Heart right ventricle (tissue), 16 donors: ENCODE data around the gene EIF4E3. TPM values are rescaled to one million over a fixed set of nuclear protein-coding genes. Genes with fewer than 3 reads are reported as not detected.

Experiments
- ATAC-seq, 8 donors: fragments of 200-7000 bp; cut with Tn5 transposase; one replicate each; pipeline ENCODE4 v1.9.1; 2020; ENCODE audit warnings: mild to moderate bottlenecking in 8 of 8, moderate library complexity in 8 of 8, moderate number of reproducible peaks in 1 of 8
- DNase-seq, 2 donors: peaks; one replicate each; pipeline ENCODE4 v3.0.0-alpha.2; 2020
- H3K27ac ChIP-seq, 10 donors: fragments of 200-600 bp; sonication (generic) in 2 of 10; one replicate each; pipeline versions ENCODE4 v1.5.0 to v1.8.0; 2020 to 2022; ENCODE audit warnings: mild to moderate bottlenecking in 3 of 10
- H3K27me3 ChIP-seq, 7 donors: fragments of 200-600 bp; one replicate each; pipeline ENCODE4 v1.8.0; 2021 to 2022; ENCODE audit warnings: mild to moderate bottlenecking in 2 of 7
- H3K36me3 ChIP-seq, 9 donors: fragments of 200-600 bp; sonication (generic) in 1 of 9; one replicate each; pipeline versions ENCODE4 v1.5.0 to v1.8.0; 2020 to 2022; ENCODE audit warnings: mild to moderate bottlenecking in 2 of 9
- H3K4me1 ChIP-seq, 9 donors: fragments of 200-600 bp; sonication (generic) in 1 of 9; one replicate each; pipeline versions ENCODE4 v1.5.0 to v1.8.0; 2020 to 2022; ENCODE audit warnings: mild to moderate bottlenecking in 4 of 9
- H3K4me3 ChIP-seq, 10 donors: fragments of 200-600 bp; sonication (generic) in 2 of 10; one replicate each; pipeline versions ENCODE4 v1.5.0 to v1.8.0; 2020 to 2022; ENCODE audit warnings: mild to moderate bottlenecking in 7 of 10, moderate library complexity in 2 of 10
- H3K9me3 ChIP-seq, 11 donors: fragments of 200-600 bp in 10 of 11; sonication (generic) in 2 of 11; one replicate each; pipeline versions ENCODE4 v1.5.0 to v1.8.0; 2013 to 2022; ENCODE audit warnings: mild to moderate bottlenecking in 2 of 11, control low read depth in 1 of 11, moderate library complexity in 1 of 11
- WGBS, 2 donors: extraction: QIAGEN DNeasy Blood & Tissue Kit; methylation state at CpG; one replicate each; pipeline ENCODE4 v1.1.7; 2013; ENCODE audit warnings: inconsistent platforms in 1 of 2; 5-methylcytosine and 5-hydroxymethylcytosine counted together
- intact Hi-C, 10 donors: fragments of 100-400 bp; cut with DNase I; formaldehyde crosslinking; loops; one replicate each; pipeline versions ENCODE4 v1.11.1 to v1.14.2; 2022
- polyA plus RNA-seq, 2 donors: library from polyadenylated mRNA; stranded (reverse); fragments of 200-250 nt; gene quantifications; one replicate each; pipeline ENCODE4 v1.2.3, GENCODE V29; 2013
- total RNA-seq, 10 donors: library from RNA; stranded (reverse); fragmentation: NEBNext Ultra II Directional in 3 of 10; extraction: Animal tissue kit (Norgen Biotek cat#: 25700) in 3 of 10; gene quantifications; one replicate each; pipeline versions ENCODE4 v1.2.1 to v1.2.4, GENCODE V29; 2021 to 2023
- TF ChIP-seq, protein P1 (sequence below), 9 donors: fragments of 200-600 bp; sonication (generic) in 2 of 9; IDR thresholded peaks; one replicate each; pipeline versions ENCODE4 v1.5.0 to v1.8.0; 2021 to 2022; ENCODE audit warnings: antibody characterized with exemption in 9 of 9, mild to moderate bottlenecking in 5 of 9, moderate library complexity in 1 of 9
- donor health status: Arrhythmogenic right ventricular cardiomyopathy.
- donor health status: ischemic (EF 13 %, LVEDD 7.1; RV severe dilation, severe dysfunction).
- donor health status: healthy with polysubstance abuse.
- donor health status: DM: no; HTN: yes; CAD: no.
- donor health status: DM: no; HTN: no; CAD: no.
- donor health status: ischemic (EF 25% LVEDD 6.9; RV normal size, moderate dysfunction).
- donor health status: ischemic (EF 25% LVEDD 5.7; RV mildly dilated, moderate dysfunction).
- donor health status: healthy.
- donor health status: DM: yes; HTN: yes; CAD: no.
- donor health status: Ischemic cardiomyopathy.
- donor health status: ischemic (EF 35%, LVEDD 5.7; RV mildly dilated, moderate dysfunction).
- donor health status: nonischemic (EF 11% LVEDD 7.7; RV severe dilation, severe dysfunction).
- donor health status: DM: yes; HTN: yes; CAD: no.
- donor health status: PGD.
- donor health status: ischemic (EF 29% LVEDD 5.4; RV normal size, mild dysfunction).
- donor health status: nonischemic (EF 23%, LVEDD 6.1; RV moderate dilation, normal function).

EIF4E3 gene
- total and polyA plus RNA-seq, 12 donors: 12.9 to 58.1 (median 52.5) TPM

DNA sequence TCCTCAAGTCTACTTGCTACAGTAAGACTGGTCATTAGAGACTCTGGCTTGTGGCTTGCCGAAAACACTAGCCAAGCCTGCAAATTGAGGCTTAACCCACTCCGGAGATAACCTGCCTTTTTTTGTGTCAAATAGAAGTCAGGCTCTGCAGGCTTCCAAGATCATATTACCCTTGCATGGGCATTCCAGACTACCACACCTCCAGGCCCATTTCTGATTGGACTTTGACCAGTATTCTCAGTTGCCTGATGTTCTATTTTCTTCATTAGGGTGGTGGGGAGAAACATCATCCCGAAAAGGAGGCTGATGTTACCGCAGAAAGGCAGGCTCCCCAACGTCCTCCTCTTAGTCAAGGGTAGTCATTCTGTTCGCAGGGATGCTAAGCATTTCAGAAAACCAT is 73.6 kb downstream of the EIF4E3 start:
- H3K27ac ChIP-seq: no peak overlapping the region
- intact Hi-C loops: loop anchor here in 8 of 10 donors (1.0 to 10.0 kb wide), 9 partner anchors 937 to 1587 kb away; no protein-coding TSS in a partner anchor

GRCh38 chr3:71650372-71650771 is 74.8 kb downstream of the EIF4E3 start:
- no peaks in the 10 kb centered on the region for H3K36me3 ChIP-seq
- intact Hi-C loops: loop anchor here in 6 of 10 donors (5.0 to 10.0 kb wide), 6 partner anchors 936 to 1586 kb away; no protein-coding TSS in a partner anchor
- H3K4me3 ChIP-seq: no peak overlapping the region
- H3K27me3 ChIP-seq: no peaks in the 10 kb centered on the region
- TF ChIP-seq, protein P1, sequence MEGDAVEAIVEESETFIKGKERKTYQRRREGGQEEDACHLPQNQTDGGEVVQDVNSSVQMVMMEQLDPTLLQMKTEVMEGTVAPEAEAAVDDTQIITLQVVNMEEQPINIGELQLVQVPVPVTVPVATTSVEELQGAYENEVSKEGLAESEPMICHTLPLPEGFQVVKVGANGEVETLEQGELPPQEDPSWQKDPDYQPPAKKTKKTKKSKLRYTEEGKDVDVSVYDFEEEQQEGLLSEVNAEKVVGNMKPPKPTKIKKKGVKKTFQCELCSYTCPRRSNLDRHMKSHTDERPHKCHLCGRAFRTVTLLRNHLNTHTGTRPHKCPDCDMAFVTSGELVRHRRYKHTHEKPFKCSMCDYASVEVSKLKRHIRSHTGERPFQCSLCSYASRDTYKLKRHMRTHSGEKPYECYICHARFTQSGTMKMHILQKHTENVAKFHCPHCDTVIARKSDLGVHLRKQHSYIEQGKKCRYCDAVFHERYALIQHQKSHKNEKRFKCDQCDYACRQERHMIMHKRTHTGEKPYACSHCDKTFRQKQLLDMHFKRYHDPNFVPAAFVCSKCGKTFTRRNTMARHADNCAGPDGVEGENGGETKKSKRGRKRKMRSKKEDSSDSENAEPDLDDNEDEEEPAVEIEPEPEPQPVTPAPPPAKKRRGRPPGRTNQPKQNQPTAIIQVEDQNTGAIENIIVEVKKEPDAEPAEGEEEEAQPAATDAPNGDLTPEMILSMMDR (IDR thresholded peaks at IDR 0.05): no peak
- ATAC-seq (no peak), DNase-seq (no peak)
- H3K4me1 ChIP-seq: peaks cover 0 to 10% (median 0%) of the 10 kb centered on the region in 9 donors
- H3K9me3 ChIP-seq: no peaks in the 10 kb centered on the region
- no peak overlapping the region for H3K27ac ChIP-seq
- WGBS, 2 donors: 86 to 90% methylated on average over 5 of the region's 5 CpGs

More for the DNA sequence above, 73.6 kb downstream of the EIF4E3 start:
- WGBS, 2 donors: 88 to 94% methylated on average over 6 of the region's 6 CpGs
- H3K36me3 ChIP-seq: no peaks in the 10 kb centered on the region
- DNase-seq (no peak), ATAC-seq (no peak)
- no peaks in the 10 kb centered on the region for H3K9me3 ChIP-seq
- H3K27me3 ChIP-seq: no peaks in the 10 kb centered on the region
- H3K4me3 ChIP-seq: no peak overlapping the region
- TF ChIP-seq, protein P1 (IDR thresholded peaks at IDR 0.05): no peak
- H3K4me1 ChIP-seq: peaks cover 0 to 10% (median 0%) of the 10 kb centered on the region in 9 donors

- intact Hi-C loops: loop anchor here in 6 of 10 donors (5.0 to 10.0 kb wide), 6 partner anchors 935 to 1585 kb away; no protein-coding TSS in a partner anchor
- no peak for DNase-seq
- Histone ChIP-seq H3K27ac (no peak overlapping the region), H3K4me1 (peaks cover 0 to 10% (median 0%) of the 10 kb centered on the region in 9 donors), H3K36me3 (no peaks in the 10 kb centered on the region), H3K4me3 (no peak overlapping the region), H3K27me3 (no peaks in the 10 kb centered on the region), H3K9me3 (no peaks in the 10 kb centered on the region)
- 80 to 98% methylated on average over 6 of the region's 6 CpGs for WGBS, 2 donors
- ATAC-seq: no peak
- TF ChIP-seq, protein P1 (IDR thresholded peaks at IDR 0.05): no peak
Measured at GRCh38 chr3:71649757-71650156, 75.4 kb downstream of the EIF4E3 start.

GRCh38 chr3:71647751-71648150 is 77.5 kb downstream of the EIF4E3 start:
- Histone ChIP-seq H3K9me3 (no peaks in the 10 kb centered on the region), H3K4me3 (no peak overlapping the region), H3K4me1 (peaks cover 0 to 10% (median 0%) of the 10 kb centered on the region in 9 donors), H3K36me3 (no peaks in the 10 kb centered on the region), H3K27ac (no peak overlapping the region), H3K27me3 (no peaks in the 10 kb centered on the region)
- no peak for ATAC-seq
- intact Hi-C loops: no loop called here
- WGBS, 2 donors: 64 to 67% methylated on average over 3 of the region's 3 CpGs
- no peak for DNase-seq
- TF ChIP-seq, protein P1 (IDR thresholded peaks at IDR 0.05): no peak
